Pulmonary artery endothelial cell (primary cell): ENCODE measurements around the gene EXOC3L4. TPM values are rescaled to one million over a fixed set of nuclear protein-coding genes. Genes with fewer than 3 reads are reported as not detected.

ENCODE experiments used
- DNase-seq: peaks from one replicate; pipeline ENCODE4 v3.0.0-alpha.2; 2011; ENCODE audit warnings: low read depth, low spot score
- total RNA-seq: library from RNA; depleted of rRNA; stranded (reverse); fragments of >200 nt; gene quantifications from 2 replicates; pipeline ENCODE4 v1.2.3, GENCODE V29; 2014

Gene EXOC3L4
- total RNA-seq, 1 donor from 2014 or later = not detected

DNA sequence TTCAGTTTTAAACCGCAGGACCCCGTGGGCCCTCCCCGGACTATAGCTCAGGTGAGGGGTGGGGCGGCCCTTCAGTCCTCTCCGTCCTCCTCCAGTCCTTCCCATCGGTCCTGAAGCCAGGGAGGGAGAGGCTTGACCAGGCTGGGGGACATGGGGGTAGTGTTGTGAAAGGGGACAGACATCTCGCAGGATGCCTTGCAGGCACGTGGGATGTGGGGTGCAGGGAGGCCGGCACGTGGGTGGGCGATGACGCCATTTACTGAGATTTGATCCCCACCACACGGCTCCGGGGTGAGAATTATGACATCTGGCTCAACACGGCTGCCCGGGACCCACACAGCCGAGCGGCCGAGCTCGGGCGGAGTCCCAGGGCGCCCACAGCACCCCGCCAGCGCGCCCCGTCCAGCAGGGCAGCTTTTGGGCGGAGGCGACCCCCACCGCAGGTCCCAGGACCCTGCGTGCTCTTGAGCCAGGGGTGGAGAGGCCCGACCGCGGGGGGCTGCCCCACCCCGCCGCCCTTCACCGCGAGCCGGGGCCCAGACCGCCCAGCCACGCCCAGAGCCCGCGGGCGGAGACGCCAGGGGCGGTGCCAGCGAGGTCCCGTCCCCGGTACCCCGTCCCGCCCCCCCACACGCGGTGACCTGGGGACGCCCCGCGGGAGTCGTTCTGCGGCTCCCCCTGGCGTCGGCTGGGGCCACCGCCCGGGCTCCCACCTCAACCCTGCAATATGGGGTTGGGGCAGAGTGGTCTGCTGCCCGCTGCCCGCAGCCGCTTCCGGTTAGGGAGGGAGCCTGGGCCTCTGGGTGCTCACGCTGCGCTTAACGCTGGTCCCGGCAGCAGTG lies 3.3 kb upstream of the EXOC3L4 start:
- no peak for DNase-seq

DNA sequence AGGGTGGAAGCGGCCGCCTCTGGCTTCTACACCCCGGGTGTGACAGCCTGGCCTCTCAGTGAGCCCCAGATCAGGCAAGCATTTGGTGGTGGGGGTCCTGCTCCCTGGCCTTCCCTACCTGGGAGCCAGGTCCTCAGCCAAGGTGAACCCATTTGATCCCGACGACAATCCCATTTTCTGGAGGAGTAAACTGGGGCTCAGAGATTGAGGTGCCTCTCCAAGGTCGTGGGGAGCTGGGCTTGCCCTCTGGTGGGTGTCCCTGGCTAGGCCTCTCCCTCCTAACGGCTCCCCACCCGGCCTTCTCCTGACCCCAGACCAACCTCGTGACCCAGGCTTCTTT lies 2.7 kb upstream of the EXOC3L4 start:
- DNase-seq = no peak

DNA sequence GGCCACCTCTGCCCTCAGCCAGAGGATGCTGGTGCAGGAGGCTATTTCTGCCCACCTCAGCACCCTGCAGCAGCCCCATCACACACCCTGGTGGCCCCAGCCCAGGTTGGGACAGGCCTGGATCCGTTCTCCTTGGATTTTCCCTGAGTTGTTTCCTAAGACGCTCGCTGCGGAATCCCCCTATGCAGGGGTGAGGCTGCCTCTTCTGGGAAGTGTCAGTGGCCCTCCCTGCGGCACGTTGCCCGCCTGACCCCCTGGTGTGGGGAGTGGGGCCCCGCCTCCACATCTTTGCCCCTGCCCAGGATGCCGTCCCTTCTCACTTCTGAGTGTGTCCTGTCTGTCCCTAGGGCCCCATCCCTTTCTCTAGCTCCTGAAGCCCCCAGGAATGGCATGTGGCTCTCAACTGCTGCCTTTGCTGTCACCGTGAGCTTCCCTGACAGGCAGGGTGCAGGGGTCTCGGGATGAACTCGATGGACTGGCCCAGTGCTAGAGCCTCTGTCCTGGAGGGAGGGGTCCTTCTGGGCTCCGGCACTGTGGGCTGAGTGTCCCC lies 594 bp upstream of the EXOC3L4 start:
- DNase-seq = no peak

DNA sequence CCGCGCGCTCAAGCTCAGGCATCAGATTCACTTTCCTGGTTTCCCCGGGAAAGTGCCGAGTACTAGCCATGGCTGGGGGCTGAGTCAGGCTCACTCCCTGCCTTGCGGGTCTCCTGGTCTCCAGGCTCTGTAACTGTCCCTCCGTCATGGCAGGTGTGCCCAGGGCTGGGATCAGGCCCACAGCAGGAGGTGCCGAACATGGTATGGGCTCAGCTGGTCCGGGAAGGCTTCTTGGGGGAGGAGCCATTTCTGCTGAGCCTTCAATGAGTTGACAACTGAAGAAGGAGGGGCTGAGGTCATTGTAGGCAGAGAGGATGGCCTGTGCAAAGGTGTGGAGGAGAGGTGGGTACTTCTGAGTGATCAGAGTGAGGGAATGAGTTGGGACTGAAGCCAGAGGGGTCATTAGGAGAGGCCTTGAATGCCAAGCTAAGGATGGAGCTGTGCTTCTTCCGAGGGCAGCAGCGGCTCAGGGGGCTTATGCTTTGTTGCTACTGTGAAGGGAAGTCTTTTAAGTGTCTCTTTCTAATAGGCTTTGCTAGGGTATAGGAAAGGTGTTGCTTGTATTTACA lies 769 bp downstream of the EXOC3L4 start:
- no peak for DNase-seq

DNA sequence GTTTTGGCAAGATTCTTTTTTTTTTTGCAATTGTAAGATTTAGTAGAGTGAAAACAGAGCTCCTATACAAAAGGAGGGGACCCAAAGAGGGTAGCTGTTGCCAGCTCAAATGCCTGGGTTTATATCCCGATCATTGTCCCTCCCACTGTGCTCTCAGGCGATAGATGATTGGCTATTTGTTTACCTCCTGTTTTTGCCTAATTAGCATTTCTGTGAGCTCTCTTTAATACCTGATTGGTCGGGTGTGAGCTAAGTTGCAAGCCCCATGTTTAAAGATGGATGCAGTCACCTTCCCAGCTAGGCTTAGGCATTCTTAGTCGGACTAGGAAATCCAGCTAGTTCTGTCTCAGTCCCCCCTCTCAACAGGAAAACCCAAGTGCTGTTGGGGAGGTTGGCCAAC lies 1.9 kb downstream of the EXOC3L4 start:
- no peak for DNase-seq

DNA sequence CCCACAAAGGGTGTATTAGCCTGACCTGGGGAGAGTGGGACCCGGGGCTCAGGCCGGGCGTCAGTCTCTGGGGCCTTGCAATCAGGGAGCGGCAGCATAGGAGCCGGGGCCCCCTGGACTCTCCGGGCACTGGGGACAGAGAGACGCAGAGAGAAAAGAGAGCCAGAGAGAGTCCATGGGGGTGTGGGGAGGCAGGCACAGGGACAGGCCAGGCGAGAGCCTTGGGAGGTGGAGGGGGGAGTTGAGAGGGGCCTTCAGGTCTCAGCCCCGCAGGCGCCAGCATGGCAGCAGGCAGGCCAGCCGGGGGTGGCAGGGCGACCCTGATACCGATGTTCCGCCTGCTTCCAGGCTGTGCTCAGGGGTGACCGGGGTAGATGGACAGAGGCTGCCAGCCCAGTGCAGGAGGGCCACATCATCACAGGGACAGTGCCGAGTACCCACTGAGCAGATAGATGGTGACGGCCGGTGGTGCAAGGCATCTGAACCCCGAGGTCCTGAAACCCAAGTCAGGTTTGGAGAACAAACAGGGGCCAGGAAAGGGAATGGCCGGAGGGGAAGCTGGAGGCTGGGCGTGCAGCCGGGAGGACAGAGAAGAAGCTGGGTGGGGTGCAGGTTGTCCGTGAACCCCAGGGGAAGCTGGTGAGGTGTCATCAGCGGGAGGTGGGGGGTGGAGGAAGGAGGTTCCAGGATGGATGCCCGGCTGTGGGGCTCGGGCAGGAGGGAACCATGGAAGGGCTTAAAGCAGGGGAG lies 2.9 kb downstream of the EXOC3L4 start:
- no peak for DNase-seq

DNA sequence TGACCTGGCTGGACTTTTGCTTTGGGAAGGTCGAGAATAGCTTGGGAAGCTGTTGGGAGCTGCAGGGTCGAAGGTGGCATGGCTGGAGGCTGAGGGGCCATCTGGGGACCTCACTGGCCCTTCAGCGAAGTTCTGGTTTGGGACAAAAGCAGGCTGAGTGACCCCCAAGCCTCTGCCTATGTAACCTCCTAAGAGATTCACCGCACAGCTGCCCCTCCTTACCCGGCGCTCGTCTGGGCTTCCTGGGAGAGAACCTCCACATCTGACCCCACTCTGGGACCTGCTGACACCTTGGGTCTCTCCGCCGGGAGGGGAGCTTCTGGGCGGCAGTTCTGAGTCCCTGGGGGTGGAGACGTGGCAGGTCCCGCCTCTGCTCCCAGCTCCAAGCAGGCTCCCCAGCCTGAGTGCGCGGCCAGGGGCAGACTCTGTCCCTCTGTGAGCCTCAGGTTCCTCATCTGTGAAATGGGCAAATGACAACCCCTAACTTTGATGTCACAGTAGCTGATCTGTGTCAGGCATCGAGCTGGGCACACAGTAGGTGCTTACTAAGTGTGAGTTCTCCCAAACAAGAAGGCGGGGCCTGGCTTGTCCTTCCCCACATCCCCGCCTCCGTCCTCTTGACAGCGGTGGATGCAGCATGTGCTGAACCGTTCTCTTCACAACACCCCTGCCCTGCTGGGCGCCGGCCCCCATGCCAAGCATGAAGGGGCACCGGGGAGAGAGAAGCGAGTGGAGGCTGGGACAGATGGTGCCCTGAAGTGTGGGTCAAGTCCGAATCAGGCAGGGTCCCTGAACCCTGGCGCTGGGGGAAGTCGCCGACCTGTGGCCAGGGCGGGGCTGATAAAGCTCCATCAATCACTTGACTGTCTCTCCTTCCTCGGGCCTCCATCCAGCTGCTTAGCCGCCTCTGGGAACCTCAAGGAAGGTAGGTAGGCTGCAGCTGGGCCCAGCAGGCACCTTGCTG lies 3.8 kb downstream of the EXOC3L4 start:
- no peak for DNase-seq

DNA sequence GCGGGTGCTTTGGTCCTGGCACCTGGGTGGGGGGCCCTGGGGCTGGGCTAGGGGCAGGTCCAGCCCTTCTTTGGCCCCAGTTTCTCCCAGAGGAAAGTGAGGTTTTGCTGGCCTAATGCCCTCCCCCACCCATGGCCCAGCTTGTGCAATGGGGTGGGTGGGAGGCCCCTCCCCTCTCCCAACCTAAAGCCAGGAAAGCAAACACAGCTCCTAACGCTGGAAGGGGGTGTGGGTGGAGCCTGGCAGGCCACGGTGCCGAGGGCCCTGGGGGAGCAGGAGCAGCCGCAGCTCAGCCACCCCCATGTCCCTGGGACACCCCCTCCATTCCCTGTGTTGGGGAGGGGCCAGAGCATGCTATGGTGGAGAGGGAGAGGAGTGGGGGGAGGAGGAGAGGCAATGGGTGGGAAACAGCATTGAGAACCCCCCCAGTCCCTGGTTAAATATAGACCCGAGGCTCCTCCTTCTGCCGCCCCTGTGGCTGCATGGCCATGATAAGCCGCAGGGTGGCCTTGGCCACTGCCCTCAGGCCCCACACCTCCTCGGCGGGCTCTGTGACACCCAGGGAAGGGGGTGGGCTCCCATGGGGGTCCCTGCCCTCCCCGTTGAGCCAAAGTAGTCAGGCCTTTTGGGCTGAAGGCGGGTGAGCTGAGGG lies 4.7 kb downstream of the EXOC3L4 start:
- no peak for DNase-seq

DNA sequence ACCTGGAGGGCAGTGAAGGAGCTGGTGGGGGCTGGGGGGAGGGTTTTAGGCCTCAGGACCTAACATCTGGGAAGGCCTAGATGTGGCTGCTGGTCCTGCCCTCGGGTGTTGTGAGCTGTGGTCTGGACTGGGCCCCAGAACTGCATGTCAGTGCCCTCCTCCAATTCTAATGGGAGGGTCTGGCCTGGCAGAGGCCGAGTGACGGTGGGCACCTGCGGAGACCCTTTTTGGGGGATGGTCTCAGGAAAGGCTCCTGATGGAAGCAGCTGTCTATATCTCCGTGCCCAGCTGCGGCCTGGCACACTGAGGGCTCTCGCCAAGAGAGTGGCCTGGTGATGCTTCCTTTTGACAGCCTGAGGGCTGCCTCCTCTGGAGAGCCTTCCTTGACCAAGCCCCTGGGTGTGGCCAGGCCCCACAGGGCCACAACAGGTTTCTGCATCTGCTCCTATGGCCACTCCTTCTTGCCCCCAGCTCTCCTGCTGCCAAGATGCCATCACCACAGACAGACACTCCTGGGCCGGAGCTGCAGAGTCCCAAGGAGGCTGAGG lies 5.3 kb downstream of the EXOC3L4 start:
- DNase-seq = no peak

DNA sequence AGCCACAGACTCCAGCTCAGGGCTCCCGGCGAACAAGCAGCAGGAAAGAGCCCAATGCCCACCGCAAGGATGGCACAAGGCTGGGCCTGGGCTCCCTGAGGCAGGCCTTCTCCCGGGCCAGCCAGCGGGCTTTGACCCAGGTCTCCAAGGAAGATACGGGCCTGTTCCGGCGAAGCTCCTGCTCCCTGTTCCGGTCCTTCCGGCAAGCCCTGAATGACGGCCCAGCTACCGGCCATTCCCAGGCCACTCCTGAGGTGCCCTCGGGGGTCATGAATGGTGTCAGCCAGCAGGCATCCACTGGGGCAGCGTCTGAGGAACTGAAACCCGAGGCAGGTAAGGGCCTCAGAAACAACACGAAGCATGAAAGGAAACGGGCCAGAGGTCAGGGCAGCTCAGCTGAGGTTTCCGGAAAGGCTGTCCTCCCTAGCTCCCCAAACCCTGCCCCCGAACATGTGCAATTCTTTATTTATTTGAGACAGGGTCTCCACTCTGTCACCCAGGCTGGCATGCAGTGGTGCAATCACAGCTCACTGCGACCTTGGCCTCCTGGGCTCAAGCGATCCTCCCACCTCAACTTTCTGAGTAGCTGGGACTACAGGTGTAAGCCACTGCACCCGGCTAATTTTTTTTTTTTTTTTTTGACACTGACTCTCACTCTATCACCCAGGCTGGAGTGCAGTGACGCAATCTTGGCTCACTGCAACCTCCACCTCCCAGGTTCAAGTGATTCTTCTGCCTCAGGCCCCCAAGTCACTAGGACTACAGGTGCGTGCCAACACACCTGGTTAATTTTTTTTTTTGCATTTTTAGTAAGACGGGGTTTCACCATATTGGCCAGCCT lies 6.0 kb downstream of the EXOC3L4 start:
- DNase-seq = no peak

DNA sequence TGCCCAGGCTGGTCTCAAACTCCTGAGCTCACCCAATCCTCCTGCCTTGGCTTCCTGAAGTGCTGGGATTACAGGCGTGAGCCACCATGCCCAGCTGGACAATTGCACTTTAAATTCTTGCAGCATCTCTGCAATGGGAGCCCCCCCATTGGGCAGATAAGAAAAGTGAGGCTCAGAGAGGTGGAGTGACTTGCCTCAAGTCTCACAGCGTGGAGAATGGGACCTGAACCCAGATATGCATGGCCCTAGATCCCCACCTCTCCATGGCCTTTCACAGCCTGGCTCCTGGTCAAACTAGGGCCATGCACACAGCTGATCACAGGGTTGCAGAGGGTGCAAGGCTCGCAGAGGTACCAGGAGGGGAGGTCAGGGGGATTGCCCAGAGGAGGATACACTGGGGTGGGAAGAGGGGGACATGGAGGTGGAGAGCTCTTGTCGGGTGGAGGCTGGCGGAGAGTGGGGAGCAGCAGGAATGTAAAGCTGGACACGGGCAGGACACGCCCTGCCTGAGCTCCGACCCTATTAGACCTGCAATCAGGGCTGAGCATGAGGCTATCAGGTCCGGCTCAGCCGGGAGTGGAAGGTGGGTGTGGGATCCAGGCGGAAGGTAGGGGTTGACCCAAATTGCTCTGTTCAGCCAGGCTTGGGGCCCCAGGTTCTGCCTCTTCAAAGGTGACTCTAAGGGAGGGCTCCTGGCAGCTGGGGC lies 6.9 kb downstream of the EXOC3L4 start:
- no peak for DNase-seq

DNA sequence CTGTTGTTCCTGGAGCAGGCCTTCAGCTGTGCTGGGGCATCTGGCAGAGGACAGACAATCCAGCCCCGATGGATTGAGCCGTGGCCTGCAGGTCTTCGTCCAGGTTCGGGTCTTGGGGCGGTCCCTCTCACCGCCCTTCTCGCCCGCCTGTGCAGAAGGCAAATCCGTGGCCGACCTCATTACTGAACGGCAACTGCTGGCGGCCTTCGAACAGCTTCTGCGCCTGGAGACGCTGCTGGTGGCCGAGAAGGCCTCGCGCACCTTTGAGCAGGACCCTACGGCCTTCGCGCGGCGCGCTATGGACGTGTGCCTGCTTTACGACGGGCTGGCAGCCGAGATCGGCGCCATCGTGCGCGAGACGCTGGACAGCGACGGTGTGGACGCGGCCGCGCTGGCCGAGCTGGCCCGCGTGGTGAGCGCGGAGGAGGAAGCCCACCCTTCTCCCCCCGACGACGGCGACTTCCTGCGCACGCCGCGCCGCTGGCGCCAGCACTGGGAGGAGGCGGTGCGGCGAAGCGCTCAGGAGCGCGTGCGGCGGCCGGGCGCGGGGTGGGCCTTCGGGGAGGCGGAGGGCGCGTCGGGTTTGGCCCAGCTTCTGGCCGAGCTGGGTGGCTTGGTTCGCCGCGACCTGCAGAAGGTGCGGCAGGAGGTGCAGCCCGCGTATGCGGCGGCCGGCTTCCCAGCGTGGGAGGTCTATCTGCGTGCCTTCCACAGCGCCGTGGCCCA lies 7.6 kb downstream of the EXOC3L4 start:
- DNase-seq = no peak

DNA sequence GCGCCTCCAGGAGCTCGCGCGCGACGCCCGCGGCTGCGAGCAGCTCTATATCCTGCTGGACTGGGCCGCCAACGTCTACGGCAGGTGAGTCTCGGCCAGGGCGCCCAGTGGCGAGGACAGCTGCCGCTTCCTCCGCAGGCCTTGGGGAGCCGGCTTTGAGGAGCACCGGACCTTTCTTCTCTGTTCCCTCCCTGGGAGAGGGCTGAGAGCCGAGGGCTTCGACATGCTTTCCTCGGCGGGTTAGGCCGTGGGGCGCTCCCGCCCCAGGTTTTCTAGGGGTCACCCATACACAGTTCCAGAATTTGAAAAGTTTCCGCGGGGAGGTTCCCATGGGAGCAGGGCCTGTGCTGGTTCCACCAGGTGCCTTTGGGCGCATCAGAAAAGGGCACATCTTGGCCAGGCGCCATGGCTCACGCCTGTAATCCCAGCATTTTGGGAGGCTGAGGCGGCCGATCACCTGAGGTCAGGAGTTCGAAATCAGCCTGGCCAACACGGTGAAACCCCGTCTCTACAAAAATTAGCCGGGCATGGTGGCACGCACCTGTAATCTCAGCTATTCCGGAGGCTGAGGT lies 8.2 kb downstream of the EXOC3L4 start:
- DNase-seq = no peak

DNA sequence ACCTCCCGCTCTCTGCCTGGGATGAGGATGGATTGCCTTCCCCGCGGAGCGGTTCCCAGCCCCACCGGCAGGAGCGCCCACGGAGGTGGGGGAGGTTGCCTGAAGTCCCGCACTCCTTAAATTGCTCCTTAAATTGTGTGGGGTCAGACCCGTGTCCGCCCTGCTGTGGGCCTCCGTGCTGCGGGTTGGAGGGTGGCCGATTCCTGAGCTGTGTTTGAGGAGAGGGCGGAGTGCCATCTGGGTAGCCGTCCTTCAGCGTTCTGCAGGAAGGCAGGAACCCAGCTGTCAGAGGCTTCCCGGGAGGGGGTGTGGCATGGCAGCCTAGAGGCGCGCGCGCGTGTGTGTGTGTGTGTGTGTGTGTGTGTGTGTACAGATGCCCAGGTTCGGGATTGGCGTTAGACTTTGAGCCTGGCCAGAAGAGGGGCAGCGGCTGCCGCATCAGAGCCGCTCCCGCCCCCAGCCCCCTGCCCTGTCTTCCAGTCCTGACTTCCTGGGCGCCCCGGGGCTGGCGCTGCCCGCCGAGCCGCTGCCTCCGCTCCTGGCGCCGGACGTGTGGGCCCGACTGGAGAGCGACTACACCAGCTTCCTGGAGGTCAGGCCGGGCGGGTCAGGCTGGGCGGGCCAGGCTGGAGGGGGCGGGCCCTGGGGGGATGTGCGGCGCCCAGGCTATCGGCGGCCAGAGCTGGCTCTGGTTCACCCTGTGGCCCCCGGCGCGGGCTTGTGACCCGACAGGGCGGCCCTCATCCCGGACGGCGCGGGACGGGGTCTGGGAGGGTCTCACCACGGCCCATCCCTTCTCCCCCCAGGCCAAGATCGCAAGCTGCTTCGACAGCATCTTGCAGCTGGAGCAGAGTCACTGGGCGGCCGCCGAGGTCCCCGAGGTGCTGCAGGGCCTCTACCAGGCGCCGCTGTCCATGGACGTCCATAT lies 9.2 kb downstream of the EXOC3L4 start:
- no peak for DNase-seq

DNA sequence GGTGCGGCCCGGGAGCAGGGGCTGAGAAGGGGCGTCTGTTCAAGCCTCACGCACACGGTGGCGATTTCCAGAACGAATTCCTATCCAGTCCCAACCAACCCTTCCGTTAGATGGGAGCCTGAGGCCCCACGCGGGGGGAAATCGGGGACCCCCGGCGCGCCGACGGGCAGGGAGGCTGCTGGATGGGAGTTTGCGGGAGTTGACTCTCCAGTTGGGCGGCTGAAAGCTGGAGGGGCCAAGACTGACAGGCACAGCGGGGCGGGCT lies 9.8 kb downstream of the EXOC3L4 start:
- DNase-seq = no peak

DNA sequence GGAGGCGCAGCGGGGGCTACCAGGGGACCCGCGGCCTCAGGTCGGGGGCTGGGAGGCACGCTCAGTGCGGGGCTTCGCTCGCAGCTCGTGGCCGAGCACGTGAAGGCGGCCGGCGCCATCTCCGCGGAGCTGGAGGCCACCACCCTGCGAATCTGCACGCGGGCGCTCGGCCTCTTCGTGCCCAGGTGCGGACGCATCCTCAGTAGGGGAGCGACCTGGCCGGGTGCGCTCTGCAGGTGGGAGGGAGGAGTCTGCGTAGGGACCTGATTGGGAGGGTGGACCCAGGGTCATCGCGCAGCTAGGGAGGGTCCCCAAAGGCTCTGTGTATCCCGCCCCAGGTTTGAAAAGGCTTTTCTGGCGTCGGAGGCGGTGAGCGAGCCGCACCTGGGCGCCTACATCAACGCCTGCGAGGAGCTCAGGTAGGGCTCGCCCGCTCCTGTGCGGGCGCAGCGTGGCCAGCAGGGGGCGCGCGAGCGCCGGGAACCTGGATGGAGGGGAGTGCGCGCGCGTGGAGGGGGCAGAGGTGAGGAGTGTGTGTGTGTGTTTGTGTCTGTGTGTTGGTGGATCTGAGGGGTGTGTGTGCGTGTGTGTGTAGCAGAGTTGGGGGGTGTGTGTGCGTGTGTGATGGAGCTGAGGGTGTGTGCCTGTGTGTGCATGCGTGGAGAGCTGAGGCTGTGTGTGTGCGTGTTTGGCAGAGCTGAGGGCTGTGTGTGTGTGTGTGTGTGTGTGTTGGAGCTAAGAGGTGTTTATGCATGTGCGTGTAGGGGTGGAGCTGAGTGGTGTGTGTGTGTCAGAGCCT lies 10.3 kb downstream of the EXOC3L4 start:
- DNase-seq = no peak
